HEK293T (cell line): Measurements from ENCODE around the gene CPNE1.

ENCODE experiments used
- CTCF ChIA-PET: fragments of 350-600 bp; formaldehyde crosslinking; extraction: SDS; loops from one replicate; lab custom pipeline; 2021; ENCODE audit warnings: antibody characterized with exemption, inconsistent platforms; lab: Yijun Ruan, JAX
- POLR2A ChIA-PET: fragments of 350-600 bp; formaldehyde crosslinking; extraction: SDS; loops from one replicate; lab custom pipeline; 2020; ENCODE audit warnings: antibody characterized with exemption, inconsistent platforms; lab: Yijun Ruan, JAX
- DNase-seq: peaks from one replicate; pipeline ENCODE4 v3.0.0; 2012; ENCODE audit warnings: mixed read lengths; ENCODE audit errors: extremely low spot score
- ARNT ChIP-seq: fragments of 450-650 bp; IDR thresholded peaks from 2 replicates; pipeline ENCODE4 v1.6.1; 2017; ENCODE audit warnings: mild to moderate bottlenecking
- BHLHE40 ChIP-seq: fragments of 450-650 bp; IDR thresholded peaks from 2 replicates; pipeline ENCODE4 v1.6.1; 2016; ENCODE audit warnings: mild to moderate bottlenecking, moderate library complexity, borderline replicate concordance
- CTBP1 ChIP-seq: fragments of 450-650 bp; IDR thresholded peaks from 2 replicates; pipeline ENCODE4 v1.6.1; 2016; ENCODE audit warnings: borderline replicate concordance
- ELF4 ChIP-seq: fragments of 450-650 bp; IDR thresholded peaks from 2 replicates; pipeline ENCODE4 v1.6.1; 2017; ENCODE audit warnings: antibody characterized with exemption
- FOXA1 ChIP-seq: fragments of 450-650 bp; IDR thresholded peaks from 2 replicates; pipeline ENCODE4 v1.6.1; 2016; ENCODE audit warnings: mild to moderate bottlenecking
- FOXK2 ChIP-seq: fragments of 450-650 bp; IDR thresholded peaks from 2 replicates; pipeline ENCODE4 v1.6.1; 2016; ENCODE audit warnings: mild to moderate bottlenecking
- FOXM1 ChIP-seq: fragments of 450-650 bp; IDR thresholded peaks from 2 replicates; pipeline ENCODE4 v1.6.1; 2017; ENCODE audit warnings: mild to moderate bottlenecking, borderline replicate concordance
- HDGF ChIP-seq: fragments of 450-650 bp; IDR thresholded peaks from 2 replicates; pipeline ENCODE4 v1.6.1; 2017; ENCODE audit warnings: antibody characterized with exemption, borderline replicate concordance
- L3MBTL2 ChIP-seq: fragments of 450-650 bp; conservative IDR thresholded peaks from 2 replicates; pipeline ENCODE4 v1.6.1; 2016; ENCODE audit warnings: mild to moderate bottlenecking
- LEF1 ChIP-seq: fragments of 450-650 bp; IDR thresholded peaks from 2 replicates; pipeline ENCODE4 v1.6.1; 2017; ENCODE audit warnings: mild to moderate bottlenecking, borderline replicate concordance
- NFRKB ChIP-seq: fragments of 450-650 bp; IDR thresholded peaks from 2 replicates; pipeline ENCODE4 v1.6.1; 2016; ENCODE audit warnings: mild to moderate bottlenecking, moderate library complexity
- PKNOX1 ChIP-seq: fragments of 450-650 bp; IDR thresholded peaks from 2 replicates; pipeline ENCODE4 v1.6.1; 2016
- SP1 ChIP-seq: fragments of 450-650 bp; IDR thresholded peaks from 2 replicates; pipeline ENCODE4 v1.6.1; 2017
- SUZ12 ChIP-seq: fragments of 450-650 bp; IDR thresholded peaks from 2 replicates; pipeline ENCODE4 v1.6.1; 2016; ENCODE audit warnings: mild to moderate bottlenecking
- TARDBP ChIP-seq: fragments of 450-650 bp; IDR thresholded peaks from 2 replicates; pipeline ENCODE4 v1.6.1; 2016
- ZNF384 ChIP-seq: fragments of 450-650 bp; IDR thresholded peaks from 2 replicates; pipeline ENCODE4 v1.6.1; 2016

The CPNE1 gene

DNA sequence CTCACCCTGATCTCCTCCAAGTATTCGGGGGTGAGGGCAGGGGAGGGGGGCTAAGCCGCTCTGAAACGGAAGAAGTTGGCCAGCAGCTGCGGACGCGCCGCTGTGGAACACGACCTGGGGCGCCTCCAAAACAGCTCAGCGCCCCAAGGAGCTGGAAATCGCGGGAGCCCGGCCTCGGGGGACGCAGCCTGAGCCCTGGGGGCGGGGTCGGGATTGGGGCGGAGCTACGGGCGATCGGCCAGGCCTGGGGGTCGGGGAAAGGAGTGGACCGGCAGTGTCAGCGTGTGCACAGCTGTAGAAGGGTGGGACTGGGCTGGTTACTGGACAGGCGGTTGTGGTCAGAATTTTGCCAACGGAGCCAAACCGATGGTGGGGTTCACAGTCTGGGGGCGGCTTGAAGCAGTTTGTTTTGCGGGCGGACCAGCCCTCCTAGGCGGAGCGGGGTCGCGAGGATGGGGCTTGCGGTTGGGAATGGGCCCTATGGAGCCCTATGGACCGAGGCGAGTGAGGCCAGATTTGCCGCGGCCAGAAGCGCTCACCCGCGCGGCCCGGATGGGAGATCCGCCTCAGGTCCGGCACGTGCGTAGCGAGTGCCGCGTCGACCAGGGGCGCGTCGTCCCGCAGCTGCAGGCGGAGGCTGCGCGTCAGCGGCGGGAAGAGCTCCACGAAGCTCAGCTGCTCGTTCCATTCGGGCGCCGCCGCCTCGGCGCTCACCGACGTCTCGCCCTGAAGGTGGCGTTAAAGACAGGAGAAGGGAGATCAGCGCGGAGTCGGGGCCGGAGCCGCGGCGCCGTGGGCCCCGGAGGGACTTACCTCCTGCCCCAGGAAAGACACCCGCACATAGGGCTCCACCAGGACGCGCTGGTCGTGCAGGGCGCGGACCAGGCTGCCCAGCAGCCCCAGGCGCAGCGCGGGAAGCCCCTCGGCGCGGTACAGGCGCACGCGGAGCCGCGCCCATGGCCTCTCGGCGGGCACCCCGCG, 63.4 kb downstream of the CPNE1 start:
- ChIA-PET POLR2A (no interaction called here), CTCF (no interaction called here)
- peak; percentile 57 for DNase-seq
- no peak for TF ChIP-seq FOXA1
- peak; percentile 95 for TF ChIP-seq L3MBTL2
- TF ChIP-seq FOXK2 = no peak
- no peak for TF ChIP-seq TARDBP
- no peak for TF ChIP-seq HDGF
- TF ChIP-seq LEF1 = no peak
- no peak for TF ChIP-seq ELF4

- no peak for TF ChIP-seq FOXK2
- TF ChIP-seq LEF1 = no peak
- ChIA-PET POLR2A (no interaction called here), CTCF (no interaction called here)
- DNase-seq = no peak
Measured at GRCh38 chr20:35600176-35600992, 64.3 kb downstream of the CPNE1 start.

GRCh38 chr20:35599776-35600120, 65.0 kb downstream of the CPNE1 start:
- DNase-seq = no peak
- TF ChIP-seq ELF4 (no peak), CTBP1 (no peak), L3MBTL2 (no peak), LEF1 (no peak)
- ChIA-PET POLR2A (no interaction called here), CTCF (no interaction called here)

DNA sequence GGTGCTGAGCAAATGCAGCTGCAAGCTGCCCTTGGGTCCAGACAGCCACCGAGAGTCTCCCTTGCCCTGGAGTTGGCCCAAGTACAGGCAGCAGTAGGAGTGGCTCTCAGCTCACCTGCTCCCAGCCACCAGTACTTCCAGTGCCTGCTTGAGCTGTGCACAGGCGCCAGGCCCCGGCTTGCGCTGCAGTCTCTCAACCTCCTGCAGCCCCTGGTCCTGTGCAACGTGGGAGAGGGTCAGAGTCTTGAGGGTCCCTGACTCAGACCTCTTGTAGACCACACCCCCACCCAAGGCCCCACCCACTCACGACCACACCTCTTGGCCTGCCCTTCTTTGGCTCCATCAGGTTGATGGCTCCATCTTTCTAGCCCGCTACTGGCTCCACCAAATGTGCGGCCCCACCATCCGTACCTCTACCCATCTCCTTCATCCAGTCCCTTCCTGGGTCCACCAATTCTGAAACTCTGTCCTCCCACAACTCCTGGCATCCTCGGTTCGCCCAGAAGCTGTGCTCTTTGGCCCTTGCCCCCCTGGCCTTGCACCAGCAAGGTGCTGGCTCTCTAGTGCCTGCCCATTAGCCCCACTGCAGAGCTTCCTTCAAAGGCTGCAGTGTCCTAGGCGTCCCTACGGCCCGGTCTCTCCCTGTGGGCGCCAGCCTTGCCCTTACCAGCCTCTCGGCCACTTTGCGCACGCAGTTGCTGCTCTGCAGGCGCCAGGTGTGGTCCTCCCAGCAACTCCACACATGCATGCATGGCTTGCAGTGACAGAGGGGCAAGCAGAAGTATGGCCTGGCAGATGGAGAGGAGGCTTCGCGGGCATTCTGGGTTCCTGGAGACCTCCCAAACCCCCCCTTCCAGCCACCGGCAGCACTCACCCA, 65.6 kb downstream of the CPNE1 start:
- POLR2A ChIA-PET = interaction anchor here (0.9 kb wide), 1 partner anchor 59 kb away, joined by 3 read pairs; no protein-coding TSS in a partner anchor
- CTCF ChIA-PET = interaction anchor here (0.6 kb wide), 1 partner anchor 1555 kb away, joined by 3 read pairs; no protein-coding TSS in a partner anchor
- TF ChIP-seq PKNOX1 = no peak
- no peak for TF ChIP-seq ARNT
- no peak for TF ChIP-seq ZNF384
- TF ChIP-seq ELF4 = no peak
- TF ChIP-seq BHLHE40 = no peak
- no peak for TF ChIP-seq TARDBP
- DNase-seq = no peak

- ChIA-PET CTCF (interaction anchor here (0.6 kb wide), 1 partner anchor 1554 kb away, joined by 3 read pairs; no protein-coding TSS in a partner anchor), POLR2A (interaction anchor here (0.9 kb wide), 1 partner anchor 58 kb away, joined by 3 read pairs; no protein-coding TSS in a partner anchor)
- no peak for DNase-seq
- TF ChIP-seq NFRKB (no peak), SUZ12 (no peak), HDGF (no peak), FOXA1 (no peak), SP1 (no peak), FOXK2 (no peak)
Measured at GRCh38 chr20:35598476-35598875, 66.2 kb downstream of the CPNE1 start.

- ChIA-PET CTCF (no interaction called here), POLR2A (interaction anchor here (0.8 kb wide), 1 partner anchor 19 kb away, joined by 3 read pairs; no protein-coding TSS in a partner anchor)
- TF ChIP-seq TARDBP (no peak), ELF4 (no peak), PKNOX1 (no peak), FOXM1 (no peak), SUZ12 (no peak), HDGF (no peak), BHLHE40 (no peak), ARNT (no peak), FOXK2 (no peak)
- DNase-seq = no peak
Measured at GRCh38 chr20:35597186-35597585, 67.5 kb downstream of the CPNE1 start.
